Measurements from ENCODE around the gene CLDN24.
"Not testable (repeated sequence)": the region's sequence is repeated elsewhere in the genome, so short reads cannot be mapped to it uniquely, and the experiment has no call there.

The CLDN24 gene

DNA sequence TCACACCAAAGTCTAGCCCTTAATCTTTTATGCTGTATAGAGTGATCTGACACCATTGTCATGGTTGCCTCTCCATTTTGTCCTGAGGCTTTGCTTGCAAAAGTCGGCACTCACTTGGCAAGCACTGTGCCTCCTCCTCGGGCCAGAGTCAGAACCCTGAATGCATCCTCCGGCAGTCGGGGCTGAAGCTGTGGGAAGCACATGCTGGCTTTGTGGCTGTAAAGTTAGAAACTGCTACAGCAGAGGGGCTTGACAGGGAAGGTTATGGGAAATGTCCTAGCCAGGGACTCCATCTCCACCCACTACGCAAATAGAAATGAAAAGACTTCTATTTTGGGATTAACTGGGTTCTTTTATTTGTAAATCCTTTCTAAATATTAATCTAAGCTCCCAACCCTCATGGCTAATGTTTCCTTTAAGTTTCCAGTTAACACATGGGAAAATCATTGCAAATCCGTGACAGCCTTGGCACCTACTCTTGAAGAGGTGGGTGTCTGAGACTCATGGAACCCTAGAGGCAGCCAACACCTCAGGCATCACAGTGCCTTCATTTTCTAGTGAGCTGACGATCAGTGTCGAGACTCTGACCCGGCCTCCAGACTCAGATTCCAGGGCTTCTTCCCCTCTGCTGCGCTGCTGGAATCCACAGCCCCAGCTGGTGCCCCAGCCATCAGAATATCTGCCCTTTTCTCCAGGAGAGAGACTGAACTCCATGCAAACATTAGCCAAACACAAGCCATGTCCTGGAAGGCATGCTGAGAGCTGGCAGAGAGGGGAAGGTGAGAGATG, 7.9 kb upstream of the CLDN24 start:
- Histone ChIP-seq H3K9me3 (replicated peaks; ENCODE audit: low read length) (no peaks in the 10 kb centered on the region), H3K36me3 (ENCODE audit: insufficient read depth, low read length) (no peaks in the 10 kb centered on the region), H3K9ac (ENCODE audit: low read depth, low read length) (no peak overlapping the region), H3K4me1 (ENCODE audit: control insufficient read depth, insufficient read depth, low read length) (peaks cover 25% of the 10 kb centered on the region), H3K4me3 (ENCODE audit: low read length) (no peak overlapping the region), H3K27me3 (ENCODE audit: control insufficient read depth, insufficient read depth, low read length) (no peaks in the 10 kb centered on the region), H3K4me2 (ENCODE audit: low read length) (no peak overlapping the region)

DNA sequence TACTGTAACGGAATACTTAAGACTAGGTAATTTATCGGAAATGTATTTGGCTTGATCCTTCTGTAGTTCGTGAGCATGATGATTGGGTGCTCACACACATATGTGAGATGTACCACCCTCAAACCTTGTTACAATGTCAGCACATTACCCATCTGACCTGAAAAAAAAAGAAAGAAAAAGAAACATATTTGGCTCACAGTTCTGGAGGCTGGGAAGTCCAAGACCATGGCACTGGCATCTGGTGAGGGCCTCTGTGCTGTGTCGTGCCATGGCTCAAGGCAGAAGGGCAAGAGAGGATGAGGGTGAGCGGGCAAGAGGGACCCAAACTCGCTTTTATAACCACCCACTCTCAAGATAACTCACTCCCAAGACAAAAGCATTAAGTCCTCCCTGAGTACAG, 7.0 kb upstream of the CLDN24 start:
- no peaks in the 10 kb centered on the region for H3K27me3 ChIP-seq (ENCODE audit: control insufficient read depth, insufficient read depth, low read length)
- no peaks in the 10 kb centered on the region for H3K36me3 ChIP-seq (ENCODE audit: insufficient read depth, low read length)
- no peak overlapping the region for H3K4me3 ChIP-seq (ENCODE audit: low read length)
- H3K4me2 ChIP-seq (ENCODE audit: low read length) = no peak overlapping the region
- H3K9ac ChIP-seq (ENCODE audit: low read depth, low read length) = no peak overlapping the region
- H3K4me1 ChIP-seq (ENCODE audit: control insufficient read depth, insufficient read depth, low read length) = peaks cover 17% of the 10 kb centered on the region
- H3K9me3 ChIP-seq (replicated peaks; ENCODE audit: low read length) = no peaks in the 10 kb centered on the region

DNA sequence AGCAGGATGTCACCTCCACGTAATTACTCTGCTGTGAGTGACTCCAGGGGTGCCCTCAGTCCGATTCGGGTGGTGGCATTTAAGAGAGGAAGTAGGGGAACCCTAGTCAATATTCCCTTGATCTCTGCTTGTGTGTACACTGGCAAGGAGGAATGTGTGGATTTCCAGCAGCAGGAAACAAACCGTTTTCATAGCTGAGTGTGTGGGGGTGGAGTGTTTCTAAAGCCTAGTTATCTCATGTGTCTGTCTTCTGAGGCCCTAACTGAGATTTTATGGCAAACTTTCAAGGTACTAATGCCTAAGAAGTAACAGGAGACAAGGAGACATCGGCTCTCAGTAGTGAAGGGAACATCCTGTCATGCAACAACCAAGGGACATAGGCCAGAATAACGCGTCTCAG, 6.6 kb upstream of the CLDN24 start:
- Histone ChIP-seq H3K4me1 (ENCODE audit: control insufficient read depth, insufficient read depth, low read length) (peaks cover 13% of the 10 kb centered on the region), H3K4me3 (ENCODE audit: low read length) (no peak overlapping the region), H3K9ac (ENCODE audit: low read depth, low read length) (no peak overlapping the region), H3K27me3 (ENCODE audit: control insufficient read depth, insufficient read depth, low read length) (no peaks in the 10 kb centered on the region), H3K9me3 (replicated peaks; ENCODE audit: low read length) (no peaks in the 10 kb centered on the region), H3K36me3 (ENCODE audit: insufficient read depth, low read length) (no peaks in the 10 kb centered on the region), H3K4me2 (ENCODE audit: low read length) (no peak overlapping the region)

DNA sequence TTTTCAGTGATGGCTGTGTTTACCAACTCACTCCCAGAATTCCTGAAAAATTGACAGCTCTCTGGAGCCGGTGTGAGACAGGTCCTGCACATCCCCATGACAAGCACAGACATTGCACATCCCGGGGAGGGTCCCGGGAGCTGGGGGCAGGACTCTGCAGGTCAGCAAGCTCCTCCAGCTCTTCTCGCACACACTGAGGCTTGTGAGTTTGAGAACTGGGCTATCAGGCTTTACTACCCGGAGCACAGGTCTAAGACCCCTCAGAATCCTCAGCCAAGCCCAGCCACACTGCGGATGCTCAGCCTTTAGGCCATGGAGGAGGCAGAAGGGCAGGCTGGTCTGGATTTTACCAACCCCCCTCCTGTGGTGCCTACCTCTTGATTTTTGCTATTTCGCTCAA, 5.6 kb upstream of the CLDN24 start:
- Histone ChIP-seq H3K9ac (ENCODE audit: low read depth, low read length) (no peak overlapping the region), H3K4me1 (ENCODE audit: control insufficient read depth, insufficient read depth, low read length) (peaks cover 12% of the 10 kb centered on the region), H3K4me2 (ENCODE audit: low read length) (no peak overlapping the region), H3K9me3 (replicated peaks; ENCODE audit: low read length) (no peaks in the 10 kb centered on the region), H3K36me3 (ENCODE audit: insufficient read depth, low read length) (no peaks in the 10 kb centered on the region), H3K4me3 (ENCODE audit: low read length) (no peak overlapping the region), H3K27me3 (ENCODE audit: control insufficient read depth, insufficient read depth, low read length) (no peaks in the 10 kb centered on the region)

DNA sequence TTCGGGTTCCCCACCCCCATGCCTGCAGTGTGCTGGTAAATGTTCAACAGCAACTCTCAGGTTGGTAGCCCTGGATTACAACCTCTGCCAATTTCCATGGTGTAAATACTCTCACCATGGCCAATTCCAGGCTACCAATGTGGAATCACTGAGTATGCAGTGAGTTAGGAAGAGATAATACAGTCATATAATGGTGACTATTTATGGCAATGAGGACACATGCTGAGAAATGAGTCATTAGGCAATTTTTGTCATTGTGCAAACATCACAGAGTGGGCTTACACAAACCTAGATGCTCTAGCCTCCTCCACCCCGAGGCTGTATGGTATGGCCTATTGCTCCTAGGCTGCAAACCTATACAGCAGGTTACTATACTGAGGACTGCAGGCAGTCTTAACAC, 4.6 kb upstream of the CLDN24 start:
- Histone ChIP-seq H3K27me3 (ENCODE audit: control insufficient read depth, insufficient read depth, low read length) (no peaks in the 10 kb centered on the region), H3K9me3 (replicated peaks; ENCODE audit: low read length) (no peaks in the 10 kb centered on the region), H3K4me1 (ENCODE audit: control insufficient read depth, insufficient read depth, low read length) (peaks cover 7% of the 10 kb centered on the region), H3K36me3 (ENCODE audit: insufficient read depth, low read length) (no peaks in the 10 kb centered on the region), H3K4me3 (ENCODE audit: low read length) (no peak overlapping the region), H3K9ac (ENCODE audit: low read depth, low read length) (no peak overlapping the region), H3K4me2 (ENCODE audit: low read length) (no peak overlapping the region)

DNA sequence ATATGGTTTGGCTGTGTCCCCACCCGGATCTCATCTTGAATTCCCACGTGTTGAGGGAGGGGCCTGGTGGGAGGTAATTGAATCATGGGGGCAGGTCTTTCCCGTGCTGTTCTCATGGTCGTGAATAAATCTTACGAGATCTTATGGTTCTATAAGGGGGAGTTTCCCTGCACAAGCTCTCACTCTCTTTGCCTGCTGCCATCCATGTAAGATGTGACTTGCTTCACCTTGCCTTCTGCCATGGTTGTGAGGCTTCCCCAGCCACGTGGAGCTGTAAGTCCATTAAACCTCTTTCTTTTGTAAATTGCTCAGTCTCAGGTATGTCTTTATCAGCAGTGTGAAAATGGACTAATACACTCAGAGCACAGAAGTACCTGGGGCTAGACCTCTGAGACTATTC, 4.2 kb upstream of the CLDN24 start:
- not testable (repeated sequence) for H3K9ac ChIP-seq (ENCODE audit: low read depth, low read length); H3K27me3 ChIP-seq (ENCODE audit: control insufficient read depth, insufficient read depth, low read length); H3K4me3 ChIP-seq (ENCODE audit: low read length); H3K36me3 ChIP-seq (ENCODE audit: insufficient read depth, low read length); H3K4me1 ChIP-seq (ENCODE audit: control insufficient read depth, insufficient read depth, low read length); H3K9me3 ChIP-seq (replicated peaks; ENCODE audit: low read length); H3K4me2 ChIP-seq (ENCODE audit: low read length)

DNA sequence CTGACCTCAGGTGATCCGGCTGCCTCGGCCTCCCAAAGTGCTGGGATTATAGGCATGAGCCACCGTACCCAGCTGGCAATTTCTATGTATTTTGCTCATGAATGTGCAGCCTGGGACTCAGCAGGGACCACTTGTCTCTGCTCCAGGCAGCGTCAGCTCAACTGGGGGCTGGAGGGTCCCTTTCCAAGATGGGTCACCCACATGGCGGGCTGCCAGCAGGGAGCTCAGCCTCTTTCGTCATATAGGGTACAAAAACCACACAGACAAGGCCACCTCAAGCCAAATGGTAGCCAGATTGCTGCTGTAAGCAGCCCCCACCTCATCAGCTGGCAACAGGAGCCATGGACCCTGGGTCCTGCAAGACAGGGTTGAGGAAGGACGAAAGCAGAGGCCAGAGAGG, 2.4 kb upstream of the CLDN24 start:
- Histone ChIP-seq H3K36me3 (ENCODE audit: insufficient read depth, low read length) (no peaks in the 10 kb centered on the region), H3K9ac (ENCODE audit: low read depth, low read length) (no peak overlapping the region), H3K4me3 (ENCODE audit: low read length) (no peak overlapping the region), H3K4me1 (ENCODE audit: control insufficient read depth, insufficient read depth, low read length) (peaks cover 7% of the 10 kb centered on the region), H3K27me3 (ENCODE audit: control insufficient read depth, insufficient read depth, low read length) (no peaks in the 10 kb centered on the region), H3K4me2 (ENCODE audit: low read length) (no peak overlapping the region), H3K9me3 (replicated peaks; ENCODE audit: low read length) (no peaks in the 10 kb centered on the region)

DNA sequence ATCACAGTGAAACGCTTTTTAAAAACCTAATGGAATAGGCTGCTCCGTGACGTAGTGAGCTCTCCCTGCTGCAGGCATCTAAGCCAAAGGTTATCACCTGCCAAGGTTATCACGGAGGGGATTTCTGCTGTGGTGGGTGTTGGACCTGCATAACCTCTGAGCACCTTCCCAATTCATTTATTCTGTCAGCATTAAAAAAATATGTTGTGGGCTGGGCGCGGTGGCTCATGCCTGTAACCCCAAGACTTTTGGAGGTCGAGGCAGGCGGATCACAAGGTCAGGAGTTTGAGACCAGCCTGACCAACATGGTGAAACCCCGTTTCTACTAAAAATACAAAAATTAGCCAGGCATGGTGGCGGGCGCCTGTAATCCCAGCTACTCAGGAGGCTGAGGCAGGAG, 1.8 kb upstream of the CLDN24 start:
- not testable (repeated sequence) for H3K9ac ChIP-seq (ENCODE audit: low read depth, low read length); H3K4me2 ChIP-seq (ENCODE audit: low read length); H3K36me3 ChIP-seq (ENCODE audit: insufficient read depth, low read length); H3K9me3 ChIP-seq (replicated peaks; ENCODE audit: low read length); H3K4me3 ChIP-seq (ENCODE audit: low read length); H3K27me3 ChIP-seq (ENCODE audit: control insufficient read depth, insufficient read depth, low read length); H3K4me1 ChIP-seq (ENCODE audit: control insufficient read depth, insufficient read depth, low read length)

DNA sequence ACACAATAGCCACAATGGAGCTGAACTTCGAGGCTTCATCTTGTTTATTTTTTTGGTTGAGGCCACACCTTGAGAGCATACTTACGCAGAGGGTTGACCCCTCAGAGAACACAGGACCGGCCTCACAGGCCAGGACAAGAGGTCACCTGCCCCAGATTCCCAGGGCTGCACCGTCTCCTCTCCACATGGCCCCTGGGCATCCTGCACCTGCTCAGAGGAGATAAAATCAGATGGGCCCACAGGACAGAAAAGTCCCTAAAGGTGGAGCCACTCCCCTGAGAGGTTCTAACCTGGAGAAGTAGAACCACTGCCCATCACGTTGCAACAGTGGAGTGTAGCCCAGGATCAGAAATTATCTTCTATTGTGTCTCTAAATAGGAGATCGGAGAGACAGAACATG, 1.1 kb upstream of the CLDN24 start:
- no peak overlapping the region for H3K4me2 ChIP-seq (ENCODE audit: low read length)
- no peaks in the 10 kb centered on the region for H3K4me1 ChIP-seq (ENCODE audit: control insufficient read depth, insufficient read depth, low read length)

DNA sequence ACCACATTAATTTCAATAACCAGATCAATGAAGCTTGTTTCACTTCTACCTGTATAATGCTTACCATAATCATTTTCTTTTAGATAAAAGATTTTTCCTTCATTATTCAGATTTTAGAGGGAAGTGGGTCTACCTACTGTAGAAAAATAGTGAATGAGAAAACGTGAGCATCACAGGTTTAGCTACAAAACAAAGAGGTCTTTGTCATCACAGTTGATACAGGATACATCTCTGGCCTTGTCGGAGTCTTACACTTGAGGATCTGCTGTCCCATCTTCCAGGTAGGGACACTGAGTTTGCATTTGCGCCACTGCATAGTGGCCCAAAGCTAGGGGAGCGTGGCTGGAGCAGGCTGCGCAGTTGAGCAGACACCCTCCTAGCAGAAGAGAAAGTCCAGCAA, 710 bp downstream of the CLDN24 start:
- H3K9me3 ChIP-seq (replicated peaks; ENCODE audit: low read length) = no peaks in the 10 kb centered on the region
- H3K27me3 ChIP-seq (ENCODE audit: control insufficient read depth, insufficient read depth, low read length) = no peaks in the 10 kb centered on the region
- H3K36me3 ChIP-seq (ENCODE audit: insufficient read depth, low read length) = peaks cover 5% of the 10 kb centered on the region
- H3K4me2 ChIP-seq (ENCODE audit: low read length) = no peak overlapping the region
- H3K9ac ChIP-seq (ENCODE audit: low read depth, low read length) = no peak overlapping the region
- no peaks in the 10 kb centered on the region for H3K4me1 ChIP-seq (ENCODE audit: control insufficient read depth, insufficient read depth, low read length)
- H3K4me3 ChIP-seq (ENCODE audit: low read length) = no peak overlapping the region

More for the DNA sequence above, 1.1 kb upstream of the CLDN24 start:
- no peaks in the 10 kb centered on the region for H3K9me3 ChIP-seq (replicated peaks; ENCODE audit: low read length)
- H3K9ac ChIP-seq (ENCODE audit: low read depth, low read length) = no peak overlapping the region
- H3K36me3 ChIP-seq (ENCODE audit: insufficient read depth, low read length) = peaks cover 4% of the 10 kb centered on the region
- H3K4me3 ChIP-seq (ENCODE audit: low read length) = no peak overlapping the region
- H3K27me3 ChIP-seq (ENCODE audit: control insufficient read depth, insufficient read depth, low read length) = no peaks in the 10 kb centered on the region

DNA sequence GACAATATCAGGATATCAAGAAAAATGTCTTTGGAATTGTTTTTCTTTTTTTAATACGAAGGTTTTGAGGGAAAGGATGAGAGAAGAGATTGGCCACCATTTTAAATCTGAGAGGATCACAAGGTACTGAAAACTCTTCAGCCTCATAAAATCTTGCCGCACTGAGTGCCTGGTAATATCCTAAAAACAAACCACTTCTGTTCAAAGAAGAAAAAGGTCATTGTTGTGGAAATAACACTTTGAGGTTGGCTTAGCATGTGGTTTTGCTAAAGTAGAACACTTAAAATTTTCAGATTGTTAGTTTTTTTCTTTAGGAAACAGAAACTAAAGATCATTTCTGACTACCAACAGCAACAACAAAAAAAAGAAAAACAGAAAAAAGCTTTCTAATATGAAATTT, 1.1 kb downstream of the CLDN24 start:
- Histone ChIP-seq H3K4me2 (ENCODE audit: low read length) (no peak overlapping the region), H3K4me3 (ENCODE audit: low read length) (no peak overlapping the region), H3K4me1 (ENCODE audit: control insufficient read depth, insufficient read depth, low read length) (no peaks in the 10 kb centered on the region), H3K27me3 (ENCODE audit: control insufficient read depth, insufficient read depth, low read length) (no peaks in the 10 kb centered on the region), H3K36me3 (ENCODE audit: insufficient read depth, low read length) (peaks cover 10% of the 10 kb centered on the region), H3K9ac (ENCODE audit: low read depth, low read length) (no peak overlapping the region), H3K9me3 (replicated peaks; ENCODE audit: low read length) (no peaks in the 10 kb centered on the region)

DNA sequence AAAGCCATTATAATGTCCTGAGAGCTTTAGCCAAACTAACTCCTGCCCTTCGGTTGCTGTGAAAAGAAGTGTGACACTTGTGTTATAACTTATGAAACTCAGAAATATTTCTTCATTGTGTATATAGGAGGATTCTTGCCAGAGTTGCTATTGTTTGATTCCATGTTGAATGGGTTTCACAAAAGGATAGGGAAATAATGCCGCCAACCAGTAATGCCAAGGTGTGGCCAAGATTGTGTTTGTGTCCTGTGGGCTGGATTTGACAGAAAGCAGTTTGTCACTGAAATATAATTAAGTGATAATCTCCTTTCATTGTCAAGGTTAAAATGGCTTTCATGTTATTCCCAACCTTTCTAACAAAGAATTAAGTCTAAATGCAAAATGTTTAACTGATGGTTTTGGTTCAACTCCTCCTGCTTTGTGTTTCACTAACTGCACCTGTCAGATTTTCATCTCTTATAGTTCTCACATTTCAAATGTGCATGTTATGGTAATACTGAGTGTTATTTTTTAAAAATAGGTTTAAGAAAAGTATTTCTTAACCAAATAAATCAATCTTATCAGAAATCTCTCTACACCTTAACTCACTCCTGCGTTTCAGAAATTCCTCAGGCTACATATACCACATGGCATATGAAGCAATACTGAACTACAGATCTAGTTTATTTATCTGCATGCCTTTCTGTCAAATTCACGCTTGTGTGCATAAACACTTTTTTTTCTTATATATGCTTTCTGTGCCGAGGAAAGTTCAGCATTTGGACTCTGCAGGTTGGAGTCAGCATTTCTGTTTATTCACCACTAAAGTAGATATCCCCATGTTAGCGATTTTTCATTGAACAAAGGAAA, 1.8 kb downstream of the CLDN24 start, which contains the start of gene CLDN22:
Gene CLDN22 (minus strand): TSS at position 66 of the 849 bp plus-strand sequence. CDS start 58 bp downstream, at position 8.
- Histone ChIP-seq H3K9ac (ENCODE audit: low read depth, low read length) (no peak within 1 kb of the TSS), H3K36me3 (ENCODE audit: insufficient read depth, low read length) (peaks cover 11% of the 10 kb centered on the region), H3K4me3 (ENCODE audit: low read length) (no peak within 1 kb of the TSS), H3K4me1 (ENCODE audit: control insufficient read depth, insufficient read depth, low read length) (no peaks in the 10 kb centered on the region), H3K4me2 (ENCODE audit: low read length) (no peak within 1 kb of the TSS), H3K9me3 (replicated peaks; ENCODE audit: low read length) (no peaks in the 10 kb centered on the region), H3K27me3 (ENCODE audit: control insufficient read depth, insufficient read depth, low read length) (no peaks in the 10 kb centered on the region)
